ENCODE results near the gene HAND2.

Gene HAND2

DNA sequence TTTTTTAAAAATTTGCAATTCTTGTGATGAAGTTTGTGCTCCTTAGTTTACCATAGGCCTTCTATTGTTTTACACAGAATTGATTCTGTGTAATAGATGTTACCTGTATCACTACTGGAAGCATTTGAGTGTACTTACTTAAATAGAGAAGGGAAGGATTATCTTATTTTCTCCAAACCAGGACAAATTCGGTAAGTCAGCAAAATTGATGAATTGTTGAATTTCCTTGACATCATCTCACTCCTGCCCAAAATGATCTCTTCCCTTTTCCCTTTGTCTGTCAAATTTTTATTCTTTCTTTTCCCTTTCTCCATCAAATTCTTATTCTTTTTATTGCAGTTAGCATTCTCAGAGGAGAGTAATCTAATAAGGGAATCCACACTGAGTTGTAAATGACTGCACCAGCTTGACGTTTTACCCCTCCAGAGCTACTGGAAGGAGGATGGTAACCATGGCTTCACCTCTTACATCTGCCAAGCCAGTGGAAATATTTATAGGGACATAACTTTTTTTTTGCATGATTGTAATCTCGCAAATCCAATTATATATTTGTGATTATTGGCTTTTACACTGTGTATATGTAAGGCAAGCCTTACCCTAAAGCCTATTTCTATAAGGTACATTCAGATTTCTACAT, 42.6 kb upstream of the HAND2 start:
- Histone ChIP-seq H3K27ac (no peak overlapping the region), H3K4me3 (no peak overlapping the region)
- no peak for DNase-seq (ENCODE audit: low spot score)
- TF ChIP-seq, protein P1, sequence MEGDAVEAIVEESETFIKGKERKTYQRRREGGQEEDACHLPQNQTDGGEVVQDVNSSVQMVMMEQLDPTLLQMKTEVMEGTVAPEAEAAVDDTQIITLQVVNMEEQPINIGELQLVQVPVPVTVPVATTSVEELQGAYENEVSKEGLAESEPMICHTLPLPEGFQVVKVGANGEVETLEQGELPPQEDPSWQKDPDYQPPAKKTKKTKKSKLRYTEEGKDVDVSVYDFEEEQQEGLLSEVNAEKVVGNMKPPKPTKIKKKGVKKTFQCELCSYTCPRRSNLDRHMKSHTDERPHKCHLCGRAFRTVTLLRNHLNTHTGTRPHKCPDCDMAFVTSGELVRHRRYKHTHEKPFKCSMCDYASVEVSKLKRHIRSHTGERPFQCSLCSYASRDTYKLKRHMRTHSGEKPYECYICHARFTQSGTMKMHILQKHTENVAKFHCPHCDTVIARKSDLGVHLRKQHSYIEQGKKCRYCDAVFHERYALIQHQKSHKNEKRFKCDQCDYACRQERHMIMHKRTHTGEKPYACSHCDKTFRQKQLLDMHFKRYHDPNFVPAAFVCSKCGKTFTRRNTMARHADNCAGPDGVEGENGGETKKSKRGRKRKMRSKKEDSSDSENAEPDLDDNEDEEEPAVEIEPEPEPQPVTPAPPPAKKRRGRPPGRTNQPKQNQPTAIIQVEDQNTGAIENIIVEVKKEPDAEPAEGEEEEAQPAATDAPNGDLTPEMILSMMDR (IDR thresholded peaks at IDR 0.05): no peak

DNA sequence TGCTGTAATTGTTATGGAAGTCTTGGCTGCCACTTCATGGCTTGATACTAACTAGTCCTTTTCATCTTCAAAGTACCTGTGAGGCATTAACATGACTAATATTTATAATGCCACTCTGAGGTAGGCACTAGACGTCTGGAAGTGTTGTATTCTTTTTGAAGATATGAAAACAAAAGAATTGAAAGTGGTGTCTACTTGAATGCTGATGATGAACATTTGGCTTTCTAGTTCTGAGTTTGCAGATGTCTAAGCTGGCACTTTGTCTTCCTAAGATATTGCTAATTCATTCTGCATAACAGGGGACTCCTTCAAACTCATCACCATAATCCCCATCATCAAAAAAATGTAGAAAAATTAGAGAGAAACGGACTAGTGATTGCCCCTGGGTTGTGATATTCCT, 41.6 kb upstream of the HAND2 start:
- DNase-seq (ENCODE audit: low spot score): no peak
- Histone ChIP-seq H3K27ac (no peak overlapping the region), H3K4me3 (no peak overlapping the region)
- TF ChIP-seq, protein P1 (IDR thresholded peaks at IDR 0.05): no peak

DNA sequence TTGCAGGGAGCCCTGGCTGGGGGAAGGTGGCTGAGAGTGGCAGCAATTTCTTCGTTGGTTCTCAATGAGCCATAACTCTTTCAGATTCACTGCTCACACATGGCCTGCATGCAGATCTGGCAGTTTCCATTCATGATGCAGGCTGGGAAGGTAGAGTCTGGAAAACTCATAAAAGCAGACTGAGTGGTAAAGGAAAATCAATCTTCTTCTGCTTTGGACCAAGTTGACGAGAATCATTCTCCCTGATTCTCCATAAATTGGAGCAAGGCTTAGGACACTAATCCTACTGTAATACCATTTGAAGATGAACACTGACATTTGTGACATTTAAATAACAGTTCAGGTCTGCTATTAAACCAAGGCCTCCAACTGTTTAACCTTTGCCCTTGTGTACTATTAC, 35.3 kb upstream of the HAND2 start:
- H3K27ac ChIP-seq: no peak overlapping the region
- TF ChIP-seq, protein P1 (IDR thresholded peaks at IDR 0.05): no peak
- DNase-seq (ENCODE audit: low spot score): no peak
- H3K4me3 ChIP-seq: no peak overlapping the region

DNA sequence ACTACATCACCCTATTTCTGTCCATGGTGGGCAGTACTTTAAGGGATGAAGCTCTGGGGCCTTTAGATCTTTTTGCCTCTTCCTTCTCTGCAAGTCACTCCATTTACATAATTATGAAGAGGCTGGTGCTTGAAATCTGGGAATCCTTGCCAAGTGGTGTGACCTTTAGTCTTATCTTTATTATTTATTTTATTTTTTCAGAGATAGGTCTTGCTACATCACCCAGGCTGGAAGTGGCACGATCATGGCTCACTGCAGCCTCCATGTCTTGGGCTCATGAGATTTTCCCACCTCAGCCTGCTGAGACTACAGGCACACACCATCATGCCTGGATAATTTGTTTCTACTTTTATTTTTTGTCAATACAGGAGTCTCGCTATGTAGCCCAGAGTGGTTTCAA, 34.4 kb upstream of the HAND2 start:
- Histone ChIP-seq H3K4me3 (no peak overlapping the region), H3K27ac (no peak overlapping the region)
- no peak for DNase-seq (ENCODE audit: low spot score)
- TF ChIP-seq, protein P1 (IDR thresholded peaks at IDR 0.05): no peak

DNA sequence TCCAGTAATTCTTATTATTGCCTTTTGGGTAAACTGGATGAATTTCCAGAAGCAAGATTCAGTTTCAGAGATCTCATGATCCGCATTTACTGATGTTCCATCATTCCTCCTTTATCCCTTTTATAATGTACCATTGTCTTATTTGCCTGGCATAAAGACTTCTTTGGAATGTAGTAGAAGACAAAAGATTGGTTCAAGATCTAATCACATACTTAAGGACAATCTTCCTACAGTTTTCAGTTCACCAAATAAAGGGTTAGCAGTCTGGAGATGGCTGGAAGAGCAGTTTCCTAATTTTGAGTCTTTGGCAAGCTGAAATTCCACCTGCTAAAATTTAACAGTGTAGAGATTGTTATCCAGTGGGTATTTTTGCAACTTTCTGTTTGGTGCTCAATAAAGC, 30.9 kb upstream of the HAND2 start:
- no peak overlapping the region for H3K27ac ChIP-seq
- DNase-seq (ENCODE audit: low spot score): no peak
- TF ChIP-seq, protein P1 (IDR thresholded peaks at IDR 0.05): no peak
- no peak overlapping the region for H3K4me3 ChIP-seq

DNA sequence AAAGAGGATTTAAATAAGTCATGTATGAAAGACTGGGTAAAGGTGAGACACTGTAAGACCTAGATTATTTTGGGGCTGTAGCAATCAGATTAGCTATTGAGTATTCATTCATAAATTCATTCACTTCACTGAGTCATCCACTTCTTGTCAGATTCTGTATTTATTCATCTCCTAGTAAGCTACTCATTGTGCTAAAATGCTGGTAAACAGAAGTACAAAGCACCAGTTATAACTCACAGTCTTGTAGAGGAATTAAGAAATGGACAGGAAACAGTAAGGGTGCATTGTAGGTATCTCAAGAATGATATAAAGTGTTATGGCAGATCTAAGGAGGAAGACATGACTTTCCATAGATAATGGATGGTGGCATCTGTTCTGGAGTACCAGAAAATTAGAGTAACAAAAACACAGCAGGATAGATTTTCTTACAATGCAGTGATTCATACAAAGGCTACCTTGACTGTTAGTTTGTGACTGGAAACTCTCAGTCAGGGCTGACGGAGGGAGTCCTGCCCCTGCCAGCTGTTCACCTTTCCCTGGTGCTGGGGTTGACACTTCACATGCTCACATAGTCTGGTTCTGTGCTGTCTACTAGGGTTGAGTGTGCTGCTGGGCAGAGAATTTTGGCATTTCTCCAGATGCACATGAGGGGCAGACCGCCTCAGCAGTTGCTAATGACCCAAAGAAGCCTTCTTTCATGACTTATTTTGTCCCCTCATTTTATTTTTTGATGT, 26.5 kb upstream of the HAND2 start:
- no peak overlapping the region for H3K27ac ChIP-seq
- TF ChIP-seq, protein P1 (IDR thresholded peaks at IDR 0.05): no peak
- no peak overlapping the region for H3K4me3 ChIP-seq
- DNase-seq (ENCODE audit: low spot score): no peak

DNA sequence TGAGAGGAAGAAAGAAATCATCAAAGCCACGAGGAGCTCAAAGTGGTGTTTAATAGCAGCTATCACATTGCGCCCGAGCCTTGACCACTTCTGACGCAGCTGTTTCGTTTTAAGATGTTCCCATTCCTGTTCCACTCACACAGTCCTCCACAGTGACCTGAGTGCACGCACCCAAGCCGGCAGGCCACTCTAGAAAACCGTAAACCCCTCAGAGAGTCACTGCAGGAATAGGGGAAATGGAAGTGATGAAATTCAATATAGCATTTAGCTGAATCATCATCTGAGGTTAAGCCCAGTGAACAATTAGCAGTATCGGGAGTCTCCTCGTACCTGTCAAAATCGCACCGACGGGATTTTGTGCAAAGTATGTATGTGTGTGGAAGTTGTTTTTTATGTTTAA, 17.9 kb upstream of the HAND2 start:
- Histone ChIP-seq H3K27ac (no peak overlapping the region), H3K4me3 (no peak overlapping the region)
- TF ChIP-seq, protein P1 (IDR thresholded peaks at IDR 0.05): no peak
- no peak for DNase-seq (ENCODE audit: low spot score)
